Activated gamma-delta T cell (primary cell): ENCODE measurements around the gene SDK1.
"Not testable (repeated sequence)": the region's sequence is repeated elsewhere in the genome, so short reads cannot be mapped to it uniquely, and the experiment has no call there.

ENCODE experiments used
- DNase-seq: peaks from one replicate; lab custom pipeline; 2025; lab: John Stamatoyannopoulos, UW

SDK1 gene

GRCh38 chr7:4314316-4314715, 1013.3 kb downstream of the SDK1 start:
- DNase-seq, result not testable (repeated sequence)
